Ovary (tissue), 3 donors: Measurements from ENCODE around the gene TOP2A.

ENCODE experiments used
- CTCF ChIP-seq, 3 donors: fragments of 450-650 bp in 2 of 3; fragments of 200-600 bp in 1 of 3; IDR thresholded peaks; one replicate each; pipeline versions ENCODE4 v1.5.1 to v1.8.0; 2016 to 2022; ENCODE audit warnings: antibody characterized with exemption in 3 of 3, mild to moderate bottlenecking in 1 of 3
- POLR2A ChIP-seq: fragments of 450-650 bp; IDR thresholded peaks from one replicate; pipeline ENCODE4 v1.6.1; 2017; ENCODE audit warnings: antibody characterized with exemption, mild to moderate bottlenecking, moderate library complexity
- donor health status: DM: no; HTN: no; CAD: no.

DNA sequence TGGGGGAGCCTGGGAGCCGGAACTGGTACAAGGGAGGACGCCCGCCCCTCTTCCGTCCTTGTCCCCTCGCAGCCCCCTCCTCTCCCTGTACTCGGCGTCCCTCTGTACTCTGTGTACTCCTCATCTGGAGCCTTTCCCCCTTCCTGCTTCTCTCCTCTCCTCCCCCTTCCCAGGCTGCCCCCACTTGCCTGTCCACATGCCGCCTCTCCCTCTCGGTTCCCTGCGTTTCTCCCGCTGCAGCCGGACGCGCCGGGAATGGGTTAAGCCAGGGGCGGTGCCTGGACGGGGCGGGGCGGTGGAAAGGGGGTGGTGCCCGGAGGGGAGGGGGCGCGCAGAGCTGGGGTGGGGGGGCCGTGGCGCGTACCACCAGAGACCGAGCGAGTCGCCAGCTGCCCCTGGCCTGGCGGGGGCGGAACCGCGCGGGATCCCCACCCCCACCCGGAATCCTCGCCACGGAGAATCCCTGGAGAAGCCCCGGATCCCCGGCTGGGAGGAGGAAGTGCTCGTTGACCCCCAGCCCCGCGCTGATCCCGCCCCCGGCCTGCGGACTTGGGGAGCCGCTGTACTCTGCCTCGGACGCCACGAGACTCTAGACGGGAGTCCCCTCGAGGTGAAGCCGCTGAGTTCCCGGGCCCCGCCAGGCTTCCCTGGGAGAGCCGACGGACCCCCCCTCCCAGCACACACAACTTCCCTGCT, 75.7 kb downstream of the TOP2A start:
- TF ChIP-seq CTCF (IDR thresholded peaks at IDR 0.05) (no peak), POLR2A (peak; percentile 52)
